OCI-LY1 (cell line): ENCODE data around the gene NELFCD.
"Not testable (repeated sequence)": the region's sequence is repeated elsewhere in the genome, so short reads cannot be mapped to it uniquely, and the experiment has no call there.

Experiments
- H2AFZ ChIP-seq: fragments of 200-600 bp; sonication (generic), shearing (Covaris generic); 2 replicates; pipeline ENCODE4 v1.6.0; 2014; ENCODE audit warnings: antibody characterized with exemption, mild to moderate bottlenecking, low read length
- H3F3A ChIP-seq: fragments of 200-600 bp; sonication (generic), shearing (Covaris generic); 2 replicates; pipeline ENCODE4 v1.6.0; 2014; ENCODE audit warnings: mild to moderate bottlenecking, antibody characterized with exemption, low read length, moderate library complexity; ENCODE audit not compliant: insufficient read depth
- H3K27ac ChIP-seq: fragments of 200-600 bp; sonication (generic); 2 replicates; pipeline ENCODE4 v1.5.1; 2014; ENCODE audit warnings: low read length, mixed run types, mild to moderate bottlenecking, low read depth; ENCODE audit not compliant: poor library complexity, severe bottlenecking
- H3K27me3 ChIP-seq: fragments of 200-600 bp; sonication (generic); 2 replicates; pipeline ENCODE4 v1.6.0; 2014; ENCODE audit warnings: antibody characterized with exemption, mild to moderate bottlenecking, low read length, moderate library complexity; ENCODE audit not compliant: insufficient read depth
- H3K36me3 ChIP-seq: fragments of 200-600 bp; sonication (generic); 2 replicates; pipeline ENCODE4 v1.6.1; 2014; ENCODE audit warnings: mild to moderate bottlenecking, antibody characterized with exemption, low read length, moderate library complexity, mixed read lengths; ENCODE audit not compliant: insufficient read depth
- H3K4me1 ChIP-seq: fragments of 200-600 bp; sonication (generic); 2 replicates; pipeline ENCODE4 v1.5.1; 2014; ENCODE audit warnings: mild to moderate bottlenecking, low read length, moderate library complexity; ENCODE audit not compliant: insufficient read depth, severe bottlenecking
- H3K4me2 ChIP-seq: fragments of 200-600 bp; sonication (generic), shearing (Covaris generic); 2 replicates; pipeline ENCODE4 v1.6.1; 2014; ENCODE audit warnings: low read length
- H3K4me3 ChIP-seq: fragments of 200-600 bp; sonication (generic); 2 replicates; pipeline ENCODE4 v1.5.1; 2014; ENCODE audit warnings: low read length, low read depth, mild to moderate bottlenecking, mixed read lengths; ENCODE audit not compliant: poor library complexity, severe bottlenecking
- H3K79me2 ChIP-seq: fragments of 200-600 bp; shearing (Covaris generic); 2 replicates; pipeline ENCODE4 v1.6.1; 2016; ENCODE audit warnings: mixed run types, low read length, mixed read lengths; ENCODE audit not compliant: insufficient read depth
- H3K9ac ChIP-seq: fragments of 200-600 bp; sonication (generic), shearing (Covaris generic); 2 replicates; pipeline ENCODE4 v1.6.1; 2014; ENCODE audit warnings: mild to moderate bottlenecking, low read length, mixed read lengths
- H3K9me2 ChIP-seq: fragments of 200-600 bp; sonication (generic), shearing (Covaris generic); 2 replicates; pipeline ENCODE4 v1.6.1; 2014; ENCODE audit warnings: low read depth, mild to moderate bottlenecking, low read length, mixed read lengths
- H3K9me3 ChIP-seq: fragments of 200-600 bp; shearing (Covaris generic); 2 replicates; pipeline ENCODE4 v1.6.1; 2014; ENCODE audit warnings: low read length, mixed read lengths
- H4K20me1 ChIP-seq: fragments of 200-600 bp; sonication (generic), shearing (Covaris generic); 2 replicates; pipeline ENCODE4 v1.6.0; 2016; ENCODE audit warnings: mild to moderate bottlenecking, low read length; ENCODE audit not compliant: insufficient read depth
- CTCF ChIP-seq: fragments of 200-600 bp; sonication (generic), shearing (Covaris generic); IDR thresholded peaks from 2 replicates; pipeline ENCODE4 v1.5.1; 2017; ENCODE audit warnings: mild to moderate bottlenecking, antibody characterized with exemption, low read length, moderate library complexity, mixed read lengths
- EZH2 ChIP-seq: fragments of 200-600 bp; sonication (generic), shearing (Covaris generic); IDR thresholded peaks from 2 replicates; pipeline ENCODE4 v1.8.0; 2017; ENCODE audit warnings: borderline replicate concordance, mixed run types, mild to moderate bottlenecking, antibody characterized with exemption, low read length, moderate library complexity, mixed read lengths

NELFCD gene

DNA sequence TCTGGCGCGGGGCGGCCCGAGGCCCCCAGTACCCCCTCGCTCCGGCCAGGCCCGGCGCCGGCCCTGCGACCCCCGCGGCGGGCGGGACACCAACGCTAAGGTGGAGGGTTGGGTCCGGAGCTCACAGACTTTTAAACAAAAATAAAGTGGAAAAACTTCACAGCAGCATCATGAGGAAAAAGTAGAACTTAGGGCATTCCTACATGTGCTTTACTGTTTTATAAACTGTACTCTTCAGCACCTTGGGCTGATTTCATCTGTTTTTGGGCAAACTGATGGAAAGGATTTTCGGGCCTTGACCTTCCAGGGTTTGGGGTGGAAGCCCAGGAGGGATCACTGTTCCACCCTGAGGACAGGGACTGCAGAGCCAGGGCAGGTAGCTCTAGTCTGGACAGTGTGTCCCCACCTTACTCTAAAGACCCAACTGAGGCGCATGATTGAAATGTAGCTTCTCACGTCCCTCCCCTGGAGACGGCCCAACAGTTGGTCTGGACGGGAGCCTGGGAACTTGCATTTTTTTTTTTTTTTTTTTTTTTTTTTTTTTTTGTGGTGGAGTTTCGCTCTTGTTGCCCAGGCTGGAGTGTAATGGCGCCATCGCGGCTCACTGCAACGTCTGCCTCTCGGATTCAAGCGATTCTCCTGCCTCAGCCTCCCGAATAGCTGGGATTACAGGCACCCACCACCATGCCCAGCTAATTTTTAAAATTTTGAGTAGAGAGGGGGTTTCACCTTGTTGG, 740 bp downstream of the NELFCD start:
- Histone ChIP-seq H3K4me3 (peak overlapping the region; percentile 80), H3K9me3 (no peaks in the 10 kb centered on the region), H3K9me2 (no peaks in the 10 kb centered on the region), H3F3A (no peaks in the 10 kb centered on the region), H3K9ac (peak overlapping the region; percentile 82), H3K27ac (peak overlapping the region; percentile 48), H2AFZ (no peak overlapping the region), H3K4me2 (peak overlapping the region; percentile 75), H3K27me3 (no peaks in the 10 kb centered on the region), H4K20me1 (no peaks in the 10 kb centered on the region), H3K36me3 (peaks cover 16% of the 10 kb centered on the region; the same call in 1 of the 2 replicates), H3K79me2 (peaks cover 45% of the 10 kb centered on the region), H3K4me1 (peaks cover 48% of the 10 kb centered on the region)
- TF ChIP-seq EZH2 (no peak), CTCF (no peak)

- no peak overlapping the region for H2AFZ ChIP-seq
- peaks cover 48% of the 10 kb centered on the region for H3K4me1 ChIP-seq
- TF ChIP-seq EZH2: no peak
- TF ChIP-seq CTCF: no peak
- no peaks in the 10 kb centered on the region for H3K9me3 ChIP-seq
- peak overlapping the region; percentile 82 for H3K9ac ChIP-seq
- peaks cover 45% of the 10 kb centered on the region for H3K79me2 ChIP-seq
- peak overlapping the region; percentile 75 for H3K4me2 ChIP-seq
- H3K36me3 ChIP-seq: peaks cover 23% of the 10 kb centered on the region
- no peaks in the 10 kb centered on the region for H4K20me1 ChIP-seq
- H3F3A ChIP-seq: no peaks in the 10 kb centered on the region
- no peaks in the 10 kb centered on the region for H3K9me2 ChIP-seq
- peak overlapping the region; percentile 48 for H3K27ac ChIP-seq
- no peaks in the 10 kb centered on the region for H3K27me3 ChIP-seq
- peak overlapping the region; percentile 80 for H3K4me3 ChIP-seq
These were observed 1.5 kb downstream of the NELFCD start for GRCh38 chr20:58982406-58983114.

- H3K9me3 ChIP-seq, H4K20me1 ChIP-seq, H3K9me2 ChIP-seq, H2AFZ ChIP-seq, H3F3A ChIP-seq, H3K27me3 ChIP-seq, H3K9ac ChIP-seq, H3K27ac ChIP-seq: not testable (repeated sequence)
- Histone ChIP-seq H3K79me2 (peaks cover 45% of the 10 kb centered on the region), H3K36me3 (peaks cover 28% of the 10 kb centered on the region), H3K4me3 (peak overlapping the region; percentile 80), H3K4me2 (peak overlapping the region; percentile 75; the same call in 1 of the 2 replicates), H3K4me1 (peaks cover 48% of the 10 kb centered on the region)
These were observed 2.0 kb downstream of the NELFCD start for GRCh38 chr20:58983115-58983468.
